Ovary (tissue), 9 donors: ENCODE data around the gene SLC27A2. TPM values are rescaled to one million over a fixed set of nuclear protein-coding genes. Genes with fewer than 3 reads are reported as not detected.

ENCODE experiments used
- DNase-seq, 5 donors: peaks; one replicate each; pipeline ENCODE4 v3.0.0-alpha.2; 2019 to 2020
- H3K27ac ChIP-seq, 2 donors: fragments of 200-600 bp; one replicate each; pipeline versions ENCODE4 v1.5.1 to v1.8.0; 2019 to 2022
- H3K27me3 ChIP-seq: fragments of 200-600 bp; one replicate; pipeline ENCODE4 v1.8.0; 2022
- H3K36me3 ChIP-seq: fragments of 200-600 bp; sonication (generic); one replicate; pipeline ENCODE4 v1.5.1; 2019
- H3K4me1 ChIP-seq: one replicate; pipeline ENCODE4 v1.8.1; 2013; ENCODE audit warnings: mild to moderate bottlenecking, moderate library complexity; ENCODE audit not compliant: insufficient read depth
- H3K4me3 ChIP-seq: fragments of 200-600 bp; sonication (generic); one replicate; pipeline ENCODE4 v1.5.1; 2017
- H3K9me3 ChIP-seq, 2 donors: fragments of 200-600 bp in 1 of 2; sonication (generic) in 1 of 2; one replicate each; pipeline versions ENCODE4 v1.5.1 to v1.8.1; 2013 to 2019; ENCODE audit warnings: mild to moderate bottlenecking in 1 of 2, moderate library complexity in 1 of 2
- CTCF ChIP-seq, 3 donors: fragments of 450-650 bp in 2 of 3; fragments of 200-600 bp in 1 of 3; IDR thresholded peaks; one replicate each; pipeline versions ENCODE4 v1.5.1 to v1.8.0; 2016 to 2022; ENCODE audit warnings: antibody characterized with exemption in 3 of 3, mild to moderate bottlenecking in 1 of 3
- EP300 ChIP-seq: sonication (generic); formaldehyde crosslinking; IDR thresholded peaks from one replicate; pipeline ENCODE4 v1.6.1; 2017; ENCODE audit warnings: antibody characterized with exemption
- POLR2A ChIP-seq: fragments of 450-650 bp; IDR thresholded peaks from one replicate; pipeline ENCODE4 v1.6.1; 2017; ENCODE audit warnings: antibody characterized with exemption, mild to moderate bottlenecking, moderate library complexity
- WGBS, 3 donors: extraction: QIAGEN DNeasy Blood & Tissue Kit in 1 of 3; methylation state at CpG; one replicate each; pipeline versions ENCODE4 v1.1.5 to v1.1.7; 2013 to 2017; 5-methylcytosine and 5-hydroxymethylcytosine counted together
- intact Hi-C, 4 donors: fragments of 100-400 bp; cut with DNase I; formaldehyde crosslinking; loops; one replicate each; pipeline versions ENCODE4 v1.11.0 to v1.15.1; 2022 to 2023
- polyA plus RNA-seq, 2 donors: library from polyadenylated mRNA; stranded (reverse); fragments of 200-250 nt in 1 of 2; fragments of 350-450 nt in 1 of 2; fragmentation: Illumina TruSeq in 1 of 2; extraction: RNeasy Lipid Tissue Mini Kit (QIAGEN cat#74804) in 1 of 2; gene quantifications; one replicate each; pipeline ENCODE4 v1.2.3, GENCODE V29; 2013 to 2014
- small RNA-seq: library from RNA; depleted of rRNA; stranded (forward); fragments of <200 nt; gene quantifications from one replicate; pipeline ENCODE3, GENCODE V24; 2016
- total RNA-seq, 7 donors: library from RNA; depleted of rRNA in 2 of 7; stranded (reverse); fragments of >200 nt in 2 of 7; fragmentation: NEBNext Ultra II Directional in 3 of 7; extraction: Animal tissue kit (Norgen Biotek cat#: 25700) in 3 of 7; gene quantifications; one replicate each; pipeline versions ENCODE4 v1.1.0 to v1.2.4, GENCODE V29; 2016 to 2023
- donor health status: DM: no; HTN: no; CAD: no; lungs with moderate emphysema.
- donor health status: DM: no; HTN: no; CAD: no.
- donor health status: Bipolar disorder and iron deficiency.
- donor health status: DM: yes; HTN: yes; CAD: no.
- donor health status: DM: no; HTN: no; CAD: no.
- donor health status: DM: yes; HTN: yes; CAD: no.

Gene SLC27A2
- total and polyA plus RNA-seq, 9 donors, result 0.10 to 4.7 (median 0.47) TPM; not detected in 2

- no peaks in the 10 kb centered on the region for H3K9me3 ChIP-seq
- H3K27me3 ChIP-seq, result no peaks in the 10 kb centered on the region
- no peak overlapping the region for H3K4me3 ChIP-seq
- no peaks in the 10 kb centered on the region for H3K36me3 ChIP-seq
- TF ChIP-seq CTCF (IDR thresholded peaks at IDR 0.05) (no peak), EP300 (no peak), POLR2A (no peak)
- intact Hi-C loops, result no loop called here
- WGBS, 3 donors, result 79 to 94% (median 86%) methylated on average over 5 of the region's 5 CpGs
- no peaks in the 10 kb centered on the region for H3K4me1 ChIP-seq
- no peak for DNase-seq
- no peak overlapping the region for H3K27ac ChIP-seq
Observed at GRCh38 chr15:50281427-50281826, 99.4 kb downstream of the SLC27A2 start.

Small RNA genes within 50 kb of the gene (small RNA-seq; reads per million reads assigned to genes)
- gene RF00019, result not detected

Other genes with a start within 250 kb of the SLC27A2 start
- 10 to 100 TPM in 2 of 7 donors, 1 to 10 TPM in 5; 3.7 to 14.4 (median 6.4) TPM for gene ATP8B4, start 63.0 kb upstream of the SLC27A2 start, total RNA-seq
- 10 to 100 TPM in 1 of 2 donors, 1 to 10 TPM in 1; 8.7 to 11.3 TPM for gene ATP8B4, start 63.0 kb upstream of the SLC27A2 start, polyA plus RNA-seq
- 1 to 10 TPM in 1 of 7 donors, under 1 TPM in 2, not detected in 4; 0.13 to 1.2 (median 0.94) TPM for gene HDC, start 83.5 kb downstream of the SLC27A2 start, total RNA-seq
- gene HDC, start 83.5 kb downstream of the SLC27A2 start, polyA plus RNA-seq, result 1 to 10 TPM in 1 of 2 donors, under 1 TPM in 1; 0.91 to 2.4 TPM
- gene GABPB1, start 173.0 kb downstream of the SLC27A2 start, total RNA-seq, result 10 to 100 TPM; 13.9 to 21.9 (median 16.0) TPM
- gene GABPB1, start 173.0 kb downstream of the SLC27A2 start, polyA plus RNA-seq, result 10 to 100 TPM in 1 of 2 donors, 1 to 10 TPM in 1; 7.0 to 11.6 TPM
- gene USP8, start 242.2 kb downstream of the SLC27A2 start, total RNA-seq, result 10 to 100 TPM; 29.0 to 67.0 (median 54.5) TPM
- gene USP8, start 242.2 kb downstream of the SLC27A2 start, polyA plus RNA-seq, result 10 to 100 TPM; 25.1 to 38.5 TPM